Bone marrow (tissue), 2 donors: ENCODE results near the gene PTPRN2.
"Not testable (repeated sequence)": the region's sequence is repeated elsewhere in the genome, so short reads cannot be mapped to it uniquely, and the experiment has no call there.

Experiments
- DNase-seq, 2 donors: peaks; one replicate each; lab custom pipeline; 2025; lab: John Stamatoyannopoulos, UW

PTPRN2 gene

DNA sequence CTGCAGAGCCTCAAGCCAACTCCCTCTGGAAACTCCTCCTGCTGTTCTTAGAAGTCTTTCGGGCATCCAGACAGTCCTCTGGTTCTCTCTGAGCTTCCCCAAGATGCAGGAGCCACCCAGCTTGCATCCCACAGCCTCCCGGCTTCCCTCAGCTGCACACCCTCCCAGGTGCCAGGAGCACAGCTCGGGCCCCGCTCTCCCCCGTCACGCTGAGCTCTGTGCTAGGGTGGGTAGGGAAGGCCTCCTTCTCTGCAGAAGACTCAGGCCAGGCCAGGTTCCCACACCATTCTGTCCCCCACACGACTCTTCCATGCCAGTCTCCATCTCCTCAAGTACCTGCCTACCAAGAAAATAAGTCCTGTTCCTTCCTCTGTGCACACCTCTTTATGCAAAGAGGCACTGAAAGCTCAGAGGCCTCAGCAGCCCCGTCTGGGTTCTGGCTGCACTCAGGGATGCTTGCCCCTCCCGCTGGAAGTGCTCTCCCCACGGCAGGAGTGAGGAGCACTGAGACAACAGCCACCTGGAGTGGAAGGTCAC lies 537.1 kb downstream of the PTPRN2 start:
- no peak for DNase-seq

DNA sequence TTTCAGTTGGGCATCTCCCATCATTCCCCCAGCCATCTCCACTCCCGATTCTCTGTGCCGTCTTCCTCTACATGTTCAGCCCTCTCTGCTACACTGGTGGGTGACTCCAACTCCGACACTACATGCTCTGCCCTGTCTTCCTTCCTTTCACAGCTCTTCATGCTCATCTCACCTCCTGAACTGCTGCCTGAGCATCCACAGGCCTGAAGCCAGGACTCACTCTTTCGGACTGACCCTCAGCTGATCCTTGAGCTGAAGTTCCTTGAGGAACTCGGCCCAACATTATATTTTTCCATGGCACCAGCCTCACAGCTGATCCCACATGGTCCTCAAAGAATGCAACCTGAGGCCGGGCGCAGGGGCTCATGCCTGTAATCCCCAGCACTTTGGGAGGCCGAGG lies 538.4 kb downstream of the PTPRN2 start:
- DNase-seq = no peak

DNA sequence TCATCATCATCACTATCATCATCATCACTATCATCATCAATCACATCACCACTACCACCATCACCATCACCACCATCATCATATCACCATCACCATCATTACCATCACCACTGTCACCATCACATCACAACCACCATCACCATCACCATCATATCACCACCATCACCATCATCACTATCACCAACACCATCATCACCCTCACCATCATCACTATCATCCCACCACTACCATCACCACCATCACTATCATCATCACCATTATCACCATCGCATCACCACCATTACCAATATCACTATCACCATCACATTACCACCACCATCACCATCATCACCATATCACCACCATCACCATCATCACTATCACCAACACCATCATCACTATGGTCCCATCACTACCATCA lies 539.1 kb downstream of the PTPRN2 start:
- no peak for DNase-seq

DNA sequence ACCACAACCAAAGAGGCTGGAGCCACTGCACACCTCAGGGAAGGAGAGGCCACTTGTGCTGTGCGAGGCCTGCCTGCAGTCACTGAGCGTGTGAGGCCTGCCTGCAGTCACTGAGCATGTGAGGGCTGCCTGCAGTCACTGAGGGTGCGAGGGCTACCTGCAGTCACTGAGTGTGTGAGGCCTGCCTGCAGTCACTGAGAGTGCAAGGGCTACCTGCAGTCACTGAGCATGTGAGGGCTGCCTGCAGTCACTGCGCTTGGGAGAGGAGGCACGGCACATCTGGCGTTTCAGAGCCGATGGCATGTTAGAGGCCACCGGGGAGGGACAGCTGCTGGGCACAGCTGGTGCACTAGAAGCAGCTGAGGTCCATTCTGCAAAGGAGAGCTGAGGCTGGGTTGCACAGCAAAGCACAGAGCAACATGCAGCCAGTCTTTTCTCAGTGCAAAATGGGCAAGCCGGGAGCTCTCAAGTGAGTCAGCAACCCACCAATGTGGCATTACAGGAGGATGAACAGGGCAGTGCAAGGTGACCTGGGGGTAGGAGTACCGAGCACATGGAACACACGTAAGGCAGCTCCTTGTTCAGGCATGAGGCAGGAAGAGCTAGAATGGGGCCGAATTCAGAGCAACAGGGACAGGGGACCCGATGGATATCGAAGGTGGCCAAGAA lies 540.1 kb downstream of the PTPRN2 start:
- no peak for DNase-seq

DNA sequence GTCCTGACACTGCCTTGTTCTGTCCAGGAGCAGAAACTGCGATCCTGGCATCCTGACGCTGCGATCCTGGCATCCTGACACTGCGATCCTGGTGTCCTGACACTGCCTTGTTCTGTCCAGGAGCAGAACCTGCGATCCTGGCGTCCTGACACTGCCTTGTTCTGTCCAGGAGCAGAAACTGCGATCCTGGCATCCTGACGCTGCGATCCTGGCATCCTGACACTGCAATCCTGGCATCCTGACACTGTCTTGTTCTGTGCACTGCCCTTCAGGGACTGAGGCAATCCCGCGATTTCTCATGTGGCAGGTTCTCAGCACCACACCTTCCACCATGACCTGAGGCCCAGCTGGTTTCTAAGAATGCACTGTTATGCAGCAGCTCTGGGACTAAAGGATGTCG lies 541.4 kb downstream of the PTPRN2 start:
- not testable (repeated sequence) for DNase-seq

DNA sequence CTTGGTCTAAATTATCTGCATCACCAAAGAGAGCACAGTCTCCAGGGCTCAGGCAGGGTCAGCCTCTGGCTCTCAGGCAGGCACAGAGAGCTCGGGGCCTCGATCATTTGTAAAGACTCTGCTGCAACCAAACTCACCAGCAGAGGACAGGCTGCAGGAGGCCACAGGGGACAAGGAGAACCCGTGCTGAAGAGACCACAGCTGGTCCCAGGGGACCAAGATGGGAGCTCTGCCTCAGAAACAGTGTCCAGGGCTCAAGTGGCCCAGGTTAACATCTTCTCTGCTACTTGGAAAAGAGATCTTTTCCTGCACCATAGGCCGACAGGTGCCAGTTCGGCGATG lies 543.2 kb downstream of the PTPRN2 start:
- DNase-seq = no peak

DNA sequence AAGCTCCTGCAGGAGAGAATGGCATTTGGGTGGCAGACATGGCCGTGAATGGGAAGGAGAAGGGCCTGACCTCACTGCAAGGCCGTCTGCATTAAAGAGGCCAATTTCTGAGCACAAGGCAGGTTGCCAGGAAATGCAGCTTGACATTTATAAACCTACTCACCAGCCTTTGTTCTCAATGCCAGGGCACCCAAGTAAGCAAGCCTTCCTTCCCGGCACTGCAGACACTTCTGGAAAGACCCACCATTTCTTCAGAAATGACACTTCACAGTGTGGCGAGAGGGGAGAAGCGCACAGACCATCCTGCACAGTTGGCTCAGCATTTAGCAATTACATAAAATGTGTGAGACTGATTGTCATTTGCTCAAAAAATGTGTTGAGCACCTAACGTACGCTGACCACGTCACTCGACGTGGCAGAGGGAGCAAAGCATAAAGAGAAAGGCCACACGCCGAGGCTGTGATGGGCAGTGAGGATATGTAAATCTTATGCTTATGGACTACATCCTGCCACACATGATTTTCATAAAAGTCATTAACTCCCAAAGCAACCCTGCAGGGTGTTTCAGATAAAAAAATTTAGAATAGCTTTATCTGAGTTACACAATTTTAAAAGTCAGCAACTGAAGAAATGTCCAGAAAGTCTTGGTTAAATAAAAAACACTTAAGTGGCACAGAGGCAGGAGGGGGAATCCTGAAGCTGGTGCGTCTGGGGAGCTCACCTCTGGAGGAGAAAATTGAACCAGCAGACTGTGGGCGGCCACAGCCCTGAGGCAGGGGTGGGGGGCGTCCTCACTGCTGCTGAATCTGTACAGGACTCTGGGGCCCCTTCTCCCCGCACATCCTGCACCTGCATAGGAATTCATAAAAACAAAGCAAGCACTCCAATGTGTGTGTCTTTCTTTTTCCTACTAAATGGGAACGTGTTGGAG lies 543.8 kb downstream of the PTPRN2 start:
- DNase-seq = no peak

DNA sequence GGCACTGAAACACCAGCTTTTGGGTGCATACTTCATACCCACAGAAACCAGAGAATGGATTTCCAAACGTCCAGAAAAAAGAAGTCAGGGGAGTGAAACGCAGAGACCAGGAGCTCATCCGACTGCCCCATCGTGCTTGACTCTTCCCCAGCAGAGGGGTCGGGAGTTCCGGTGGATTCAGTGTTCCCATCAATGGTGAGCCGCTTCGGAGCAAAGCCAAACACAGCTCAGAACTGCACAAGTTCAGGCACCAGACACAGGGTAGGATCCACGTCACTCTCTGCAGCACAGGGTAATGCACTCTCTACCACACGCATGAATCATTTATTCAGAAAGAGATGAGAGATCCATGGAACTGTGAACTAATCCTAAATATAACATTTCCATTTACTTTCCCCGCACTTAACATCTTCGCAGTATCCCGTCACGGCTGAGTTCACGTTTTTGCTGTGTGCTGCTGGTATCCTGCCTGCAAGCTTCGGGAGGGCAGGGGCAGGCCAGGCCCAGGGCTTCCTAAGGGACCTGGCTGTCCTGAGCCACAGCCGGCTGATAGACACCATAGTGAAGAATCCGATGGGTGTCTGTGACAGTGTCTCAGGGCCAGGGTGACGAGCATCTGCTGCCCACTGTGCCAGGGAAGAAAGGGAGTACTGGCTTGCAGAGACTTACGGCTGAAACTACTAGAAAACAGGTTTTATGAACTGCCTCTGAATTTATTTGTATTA lies 545.3 kb downstream of the PTPRN2 start:
- DNase-seq = no peak

DNA sequence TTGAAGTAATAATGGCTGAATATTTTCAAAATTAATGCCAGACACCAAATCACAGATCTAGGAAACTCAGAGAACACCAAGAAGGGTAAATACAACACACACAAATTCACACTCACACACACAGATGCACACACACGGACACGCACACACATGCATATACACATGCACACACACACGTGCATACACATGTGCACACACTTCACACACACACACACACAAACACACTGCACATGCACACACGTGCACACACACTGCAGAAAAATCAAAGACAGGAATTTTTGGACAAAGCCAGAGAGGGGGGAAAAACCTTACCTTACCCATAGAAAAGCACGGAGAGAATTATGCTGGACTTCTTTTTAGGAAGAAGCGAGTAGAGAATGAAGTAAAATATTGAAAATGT lies 547.4 kb downstream of the PTPRN2 start:
- no peak for DNase-seq

DNA sequence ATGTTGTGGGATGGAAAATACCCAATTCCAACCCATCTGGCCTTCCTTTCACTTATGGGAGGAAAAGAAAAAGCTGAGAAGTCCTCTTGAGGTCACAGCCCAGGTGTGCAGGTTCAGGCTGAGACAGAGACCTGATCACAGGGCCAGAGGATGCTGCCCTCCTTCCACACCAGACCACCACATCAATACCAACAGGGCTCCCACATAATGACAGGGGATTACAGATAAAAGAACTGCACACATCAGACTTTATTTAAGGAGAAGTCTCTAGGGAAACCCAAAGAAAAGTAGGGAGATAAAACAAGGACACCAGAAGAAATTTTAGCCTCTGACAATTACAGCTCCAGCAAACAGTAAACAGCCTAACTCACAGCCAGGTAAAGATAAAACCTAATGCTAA lies 548.4 kb downstream of the PTPRN2 start:
- DNase-seq = no peak

DNA sequence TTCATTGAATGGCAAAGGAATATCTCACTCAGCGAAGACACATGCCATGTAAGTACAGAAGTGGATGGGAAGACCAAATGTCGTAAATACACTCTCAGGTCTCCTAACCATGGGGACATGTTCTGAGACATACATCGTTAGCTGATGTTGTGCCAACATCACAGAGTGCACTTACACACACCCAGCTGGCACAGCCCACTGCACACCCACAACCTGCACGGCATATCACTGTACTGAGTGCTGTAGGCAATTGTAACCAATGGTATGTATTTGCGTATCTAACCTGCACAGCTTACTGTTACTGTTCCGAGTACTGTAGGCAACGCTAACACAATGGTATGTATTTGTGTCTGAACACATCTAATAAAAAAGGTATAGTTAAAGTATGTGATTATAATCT lies 550.4 kb downstream of the PTPRN2 start:
- DNase-seq = no peak

DNA sequence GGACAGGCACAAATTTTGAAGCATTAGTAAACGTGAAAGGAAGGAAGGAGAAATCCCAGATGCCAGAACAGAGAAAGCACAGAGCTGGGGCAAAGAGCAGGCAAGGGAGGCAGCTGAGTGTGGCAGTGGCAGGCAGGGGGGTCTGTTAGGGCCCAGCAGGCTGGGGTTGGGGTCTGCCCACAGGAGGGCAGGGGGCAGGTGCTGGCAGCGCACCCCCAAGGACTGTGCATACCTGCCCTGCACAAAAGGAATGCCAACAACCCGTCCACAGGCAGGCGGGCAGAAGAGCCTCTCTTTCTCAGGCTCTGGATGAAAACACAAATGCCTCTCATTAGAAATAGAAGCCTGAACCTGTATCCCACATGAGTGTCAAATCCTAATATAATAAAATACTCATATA lies 552.3 kb downstream of the PTPRN2 start:
- no peak for DNase-seq

DNA sequence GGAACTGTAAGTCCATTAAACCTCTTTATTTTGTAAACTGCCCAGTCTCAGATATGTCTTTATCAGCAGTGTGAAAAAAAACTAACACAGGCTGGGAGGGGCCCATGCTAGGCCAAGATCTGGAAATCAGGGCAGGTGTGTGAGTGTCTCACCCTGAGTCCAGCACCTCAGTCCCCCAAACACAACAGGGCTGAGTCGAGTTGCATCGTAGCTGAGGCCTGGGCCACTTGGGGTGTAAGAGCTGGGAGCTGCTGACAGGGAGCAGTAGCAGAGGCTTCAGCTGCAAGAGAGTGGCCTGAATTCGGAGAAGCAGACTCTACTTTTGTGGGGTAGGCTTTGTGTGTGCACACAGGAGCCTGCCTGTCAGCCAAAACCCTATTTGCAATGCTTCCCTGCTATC lies 553.1 kb downstream of the PTPRN2 start:
- DNase-seq = no peak

DNA sequence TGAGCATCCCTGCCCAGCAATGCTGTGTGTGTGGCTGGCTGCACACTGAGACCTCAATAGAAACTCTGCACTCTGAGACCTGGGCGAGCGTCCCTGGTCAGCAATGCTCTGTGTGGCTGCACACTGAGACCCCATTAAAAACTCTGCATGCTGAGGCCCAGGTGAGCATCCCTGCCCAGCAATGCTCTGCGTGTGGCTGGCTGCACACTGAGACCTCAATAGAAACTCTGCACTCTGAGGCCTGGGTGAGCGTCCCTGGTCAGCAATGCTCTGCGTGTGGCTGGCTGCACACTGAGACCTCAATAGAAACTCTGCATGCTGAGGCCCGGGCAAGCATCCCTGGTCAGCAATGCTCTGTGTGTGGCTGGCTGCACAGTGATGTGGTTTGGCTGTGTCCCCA lies 553.7 kb downstream of the PTPRN2 start:
- not testable (repeated sequence) for DNase-seq

DNA sequence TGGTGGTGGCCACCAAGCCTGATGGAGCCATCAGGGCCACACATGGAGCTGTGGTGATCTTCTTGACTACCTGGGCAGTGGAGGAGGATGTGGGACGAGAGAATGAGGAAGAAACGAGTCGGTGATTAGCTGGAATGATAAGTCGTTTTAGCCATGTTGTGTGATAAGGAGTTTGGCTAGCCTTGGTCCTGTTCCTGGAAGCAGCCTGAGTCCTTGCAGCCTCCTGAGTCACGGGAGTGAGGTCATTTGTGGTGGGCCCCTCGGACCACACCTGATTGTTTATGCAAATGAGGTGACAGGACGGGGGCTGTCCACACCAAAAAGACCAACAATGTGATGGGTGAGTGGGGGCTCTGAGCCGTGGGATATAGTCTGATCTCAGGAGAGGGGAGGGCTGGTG lies 554.4 kb downstream of the PTPRN2 start:
- DNase-seq = no peak

DNA sequence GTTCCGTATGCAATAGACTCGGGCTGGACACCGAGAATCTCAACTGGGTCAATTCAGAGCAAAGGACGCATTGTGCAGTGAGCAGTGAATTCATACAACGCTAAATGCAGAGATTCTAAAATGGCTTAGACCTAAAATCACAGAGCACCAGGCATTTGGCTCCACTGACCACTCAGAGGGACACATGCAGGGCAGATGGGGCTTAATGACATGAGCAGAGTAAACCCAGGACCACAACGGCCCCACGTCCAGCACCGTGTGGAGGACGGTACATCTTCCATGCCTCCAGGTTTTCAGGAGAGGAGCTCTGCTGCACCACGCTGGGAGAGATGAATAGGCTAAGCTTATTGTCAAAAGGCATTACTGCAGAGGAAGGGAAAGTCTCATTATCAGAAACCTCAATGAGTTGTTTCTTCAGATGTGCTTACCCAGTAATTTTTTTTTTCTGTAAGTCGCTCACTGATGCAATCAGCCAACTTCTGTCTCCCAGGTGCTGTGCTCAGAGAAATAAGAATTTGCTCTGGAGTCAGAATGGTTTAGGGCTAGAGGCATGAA lies 555.0 kb downstream of the PTPRN2 start:
- no peak for DNase-seq

DNA sequence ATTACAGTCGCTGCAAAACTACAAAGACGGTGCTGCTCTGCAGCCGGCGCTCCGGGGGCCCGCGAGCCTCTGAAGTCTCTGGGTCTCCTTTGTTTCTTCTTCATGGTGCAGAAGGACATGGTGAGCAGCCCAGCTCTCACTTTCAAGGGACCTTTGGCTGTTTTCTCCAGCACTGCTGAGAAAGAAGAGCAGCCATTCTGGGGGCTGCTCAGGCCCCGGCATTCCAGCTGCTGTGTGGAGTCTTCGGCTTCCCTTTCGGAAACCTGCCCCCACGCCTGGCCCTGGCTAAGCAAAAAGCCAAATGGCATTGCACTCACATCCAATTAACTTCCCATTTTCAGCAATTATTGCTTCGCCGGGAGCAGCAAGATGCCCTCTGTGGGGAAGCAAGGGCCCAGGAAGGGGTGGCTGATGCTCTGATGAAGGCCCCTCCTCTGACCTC lies 555.7 kb downstream of the PTPRN2 start:
- DNase-seq = no peak

DNA sequence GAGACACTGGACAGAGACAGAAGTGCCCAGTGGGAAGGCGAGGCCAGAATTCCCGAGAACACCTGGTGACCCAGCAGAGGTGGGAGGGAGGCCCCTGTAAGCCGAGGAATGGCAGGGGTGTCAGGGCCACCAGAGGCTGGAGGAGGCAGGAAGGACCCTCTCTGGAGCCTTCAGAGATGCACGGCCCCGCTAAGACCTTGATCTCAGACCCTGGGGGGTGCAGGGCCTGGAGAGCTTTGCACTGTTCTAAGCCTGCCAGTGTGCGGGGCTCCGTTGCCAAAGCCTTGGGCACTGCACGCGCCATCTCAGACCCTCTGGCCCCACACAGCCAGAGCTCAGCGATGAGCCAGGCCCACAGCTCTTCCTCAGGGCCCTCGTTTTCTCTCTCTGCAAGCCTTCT lies 557.1 kb downstream of the PTPRN2 start:
- no peak for DNase-seq

DNA sequence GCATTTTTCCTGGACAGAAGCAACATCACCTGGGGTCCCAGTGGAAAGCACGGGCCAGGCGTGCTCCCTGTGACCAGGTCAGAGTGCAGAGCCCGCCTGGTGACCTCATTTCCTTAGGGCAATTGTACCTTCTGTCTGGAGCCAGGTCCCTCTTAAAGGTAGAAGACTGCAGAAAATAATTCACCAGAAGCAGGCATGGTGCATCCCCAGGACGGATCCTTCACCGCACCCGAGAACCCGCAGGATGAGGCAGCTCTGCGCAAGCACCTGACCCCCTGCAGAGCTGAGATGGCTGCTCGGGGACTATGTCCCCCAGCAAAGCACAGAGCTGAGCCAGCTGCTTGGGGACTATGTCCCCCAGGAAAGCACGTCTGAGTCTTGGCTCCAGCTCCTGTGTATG lies 557.6 kb downstream of the PTPRN2 start:
- no peak for DNase-seq

DNA sequence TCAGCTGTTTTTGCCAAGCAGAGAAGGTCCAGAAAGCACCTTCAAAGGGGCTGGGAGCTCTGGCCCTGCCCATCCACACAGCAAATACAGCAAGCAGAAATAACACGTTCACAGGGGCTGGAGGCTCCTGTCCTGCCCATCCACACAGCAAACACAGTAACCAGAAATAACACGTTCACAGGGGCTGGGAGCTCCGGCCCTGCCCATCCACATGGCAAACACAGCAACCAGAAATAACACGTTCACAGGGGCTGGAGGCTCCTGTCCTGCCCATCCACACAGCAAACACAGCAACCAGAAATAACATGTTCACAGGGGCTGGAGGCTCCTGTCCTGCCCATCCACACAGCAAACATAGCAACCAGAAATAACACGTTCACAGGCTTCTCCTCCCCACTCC lies 558.1 kb downstream of the PTPRN2 start:
- no peak for DNase-seq

DNA sequence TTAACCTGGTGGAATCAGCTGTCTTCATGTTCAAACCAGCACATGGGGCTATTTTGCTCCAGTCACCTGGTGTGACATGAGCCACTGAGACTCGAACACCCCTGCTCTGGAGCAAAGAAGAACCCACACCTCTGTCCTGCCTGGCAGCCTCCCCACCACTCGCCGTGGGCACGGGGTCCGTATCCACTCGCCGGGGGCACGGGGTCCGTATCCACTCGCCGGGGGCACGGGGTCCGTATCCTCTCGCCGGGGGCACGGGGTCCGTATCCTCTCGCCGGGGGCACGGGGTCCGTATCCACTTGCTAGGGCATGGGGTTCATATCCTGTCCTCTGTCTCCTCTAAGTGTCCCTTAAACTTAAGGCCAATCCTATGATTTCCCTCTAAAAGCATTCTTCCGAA lies 558.7 kb downstream of the PTPRN2 start:
- DNase-seq = no peak

DNA sequence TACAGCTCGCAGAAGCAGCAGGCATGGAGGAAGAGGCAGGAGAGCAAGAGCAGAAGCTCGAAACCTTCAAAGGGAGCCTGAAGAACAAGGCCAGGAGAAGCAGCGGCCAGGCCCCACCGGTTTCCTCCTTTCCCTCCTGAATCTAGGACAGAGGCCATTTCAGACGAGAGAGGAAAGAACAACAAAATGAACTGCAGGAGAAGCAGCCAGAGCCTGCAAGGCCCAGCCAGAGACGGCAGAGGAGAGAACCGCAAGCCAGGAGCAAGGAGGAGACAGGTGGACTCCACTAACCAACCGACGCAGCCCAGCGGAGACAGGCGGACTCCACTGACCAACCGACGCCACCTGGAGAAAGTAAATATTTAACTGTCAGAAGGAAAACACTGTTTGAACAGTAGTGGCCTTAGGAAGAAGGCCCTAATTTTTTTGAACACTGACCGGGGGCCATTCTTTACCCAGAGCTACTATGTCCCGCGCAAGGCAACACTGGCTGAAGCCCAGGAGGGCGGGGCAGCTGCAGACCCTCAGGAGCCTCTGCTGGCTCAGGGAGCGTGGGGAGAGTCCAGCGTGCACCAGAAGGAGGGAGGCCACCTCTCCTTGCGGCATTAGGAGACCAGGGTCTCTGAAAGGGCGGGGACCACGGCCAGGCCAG lies 559.2 kb downstream of the PTPRN2 start:
- DNase-seq = no peak
